ENCODE data around the gene MACROD2. TPM values are rescaled to one million over a fixed set of nuclear protein-coding genes. Genes with fewer than 3 reads are reported as not detected.

The MACROD2 gene
- total and polyA plus RNA-seq, 2 of the 4 experiments (the other 2 are of a cell fraction) = not detected

DNA sequence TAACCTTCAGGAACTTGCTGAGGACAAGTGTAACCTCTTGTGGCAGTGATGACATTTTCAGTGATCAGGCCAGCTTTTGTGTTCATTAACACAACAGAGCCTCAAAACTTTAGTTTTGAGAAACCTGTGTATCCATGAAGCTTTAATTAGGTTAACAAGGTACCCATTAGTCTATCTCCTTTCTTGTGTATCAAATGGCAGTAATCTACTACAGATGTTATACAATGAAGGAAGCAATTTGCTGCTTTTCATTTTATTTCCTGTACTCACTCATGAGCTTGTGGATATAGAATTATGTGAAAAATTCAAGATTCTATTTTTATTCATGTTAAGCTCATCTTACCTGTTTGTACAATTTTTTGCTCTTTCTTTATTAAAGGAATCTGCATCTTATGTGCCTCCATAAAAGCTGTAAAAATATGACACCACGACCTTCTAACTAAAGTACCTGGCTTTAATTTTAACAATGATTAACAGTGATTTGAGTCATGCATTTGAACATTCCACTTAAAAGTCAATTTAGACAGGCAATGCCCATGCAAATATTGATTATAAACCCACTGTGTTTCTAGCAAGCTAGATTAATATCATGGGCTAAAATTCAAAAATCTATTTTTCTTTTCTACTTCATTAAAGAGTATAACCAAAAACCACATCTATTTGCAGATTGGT is 1680.6 kb downstream of the MACROD2 start:
- H3K56ac ChIP-seq (ENCODE audit: extremely low read depth, insufficient read depth, low read length) = no peak overlapping the region
- ChIA-PET CTCF (interaction anchor here (0.6 kb wide), 1 partner anchor 552 kb away, joined by 3 read pairs; no protein-coding TSS in a partner anchor), POLR2A (ENCODE audit: unreplicated experiment) (no interaction called here)
- no TSS peak for BruUV-seq (replicated peaks)
- DNase-seq (no peak), ATAC-seq (ENCODE audit: low read depth) (no peak)
- H3K36me3 ChIP-seq (ENCODE audit: control insufficient read depth, insufficient read depth, low read length) = no peaks in the 10 kb centered on the region
- no peak overlapping the region for H2BK15ac ChIP-seq (ENCODE audit: low read depth, low read length)
- no peak overlapping the region for H3K4ac ChIP-seq (ENCODE audit: low read depth, low read length)
- dilution Hi-C loops (cut with HindIII; ENCODE audit: low sequenced_read_pairs, unreplicated experiment) (no loop called here), intact Hi-C loops (cut with micrococcal nuclease) (no loop called here), in situ Hi-C loops (cut with MboI; ENCODE audit: low sequenced_read_pairs) (no loop called here)
- no peak overlapping the region for H2BK5ac ChIP-seq (ENCODE audit: low read depth, low read length, poor library complexity, severe bottlenecking)
- peak overlapping the region; percentile 16; the same call in 1 of the 2 replicates for H2BK20ac ChIP-seq (ENCODE audit: low read depth, low read length)
- H2AFZ ChIP-seq (replicated peaks; ENCODE audit: low read length, poor library complexity) = no peak overlapping the region
- peak overlapping the region; percentile 42; the same call in 1 of the 2 replicates for H3K18ac ChIP-seq (ENCODE audit: low read depth, low read length)
- H3K23ac ChIP-seq (ENCODE audit: low read depth, low read length) = no peak overlapping the region
- H3K14ac ChIP-seq (replicated peaks; ENCODE audit: low read depth, low read length) = no peak overlapping the region
- H3K9ac ChIP-seq (ENCODE audit: low read depth, low read length) = no peak overlapping the region
- H4K8ac ChIP-seq (ENCODE audit: low read depth in 2 of 2, low read length in 2 of 2) = no peak overlapping the region
- no peak overlapping the region for H3K27ac ChIP-seq (ENCODE audit: insufficient read depth, low read length)
- H3K4me3 ChIP-seq (ENCODE audit: insufficient read depth, low read depth, low read length) = no peak overlapping the region
- no peaks in the 10 kb centered on the region for H3K9me3 ChIP-seq (ENCODE audit: control insufficient read depth, insufficient read depth, low read length)
- H3K9me1 ChIP-seq (ENCODE audit: insufficient read depth, low read length) = peaks cover 6% of the 10 kb centered on the region; the same call in 1 of the 2 replicates
- H3K4me2 ChIP-seq (ENCODE audit: low read depth, low read length) = no peak overlapping the region
- no peak overlapping the region for H2BK120ac ChIP-seq (ENCODE audit: low read depth, low read length)
- no peak for TF ChIP-seq SMC3 (IDR thresholded peaks at IDR 0.05; ENCODE audit: low read depth, low read length)
- TF ChIP-seq, protein P1, sequence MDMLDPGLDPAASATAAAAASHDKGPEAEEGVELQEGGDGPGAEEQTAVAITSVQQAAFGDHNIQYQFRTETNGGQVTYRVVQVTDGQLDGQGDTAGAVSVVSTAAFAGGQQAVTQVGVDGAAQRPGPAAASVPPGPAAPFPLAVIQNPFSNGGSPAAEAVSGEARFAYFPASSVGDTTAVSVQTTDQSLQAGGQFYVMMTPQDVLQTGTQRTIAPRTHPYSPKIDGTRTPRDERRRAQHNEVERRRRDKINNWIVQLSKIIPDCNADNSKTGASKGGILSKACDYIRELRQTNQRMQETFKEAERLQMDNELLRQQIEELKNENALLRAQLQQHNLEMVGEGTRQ (IDR thresholded peaks at IDR 0.05; ENCODE audit: low read depth, low read length) = no peak
- TF ChIP-seq POLR2A (IDR thresholded peaks at IDR 0.05; ENCODE audit: low read depth, low read length) = no peak
- no peak for TF ChIP-seq FOS (IDR thresholded peaks at IDR 0.05; ENCODE audit: low read depth, low read length)
- TF ChIP-seq, protein P2, sequence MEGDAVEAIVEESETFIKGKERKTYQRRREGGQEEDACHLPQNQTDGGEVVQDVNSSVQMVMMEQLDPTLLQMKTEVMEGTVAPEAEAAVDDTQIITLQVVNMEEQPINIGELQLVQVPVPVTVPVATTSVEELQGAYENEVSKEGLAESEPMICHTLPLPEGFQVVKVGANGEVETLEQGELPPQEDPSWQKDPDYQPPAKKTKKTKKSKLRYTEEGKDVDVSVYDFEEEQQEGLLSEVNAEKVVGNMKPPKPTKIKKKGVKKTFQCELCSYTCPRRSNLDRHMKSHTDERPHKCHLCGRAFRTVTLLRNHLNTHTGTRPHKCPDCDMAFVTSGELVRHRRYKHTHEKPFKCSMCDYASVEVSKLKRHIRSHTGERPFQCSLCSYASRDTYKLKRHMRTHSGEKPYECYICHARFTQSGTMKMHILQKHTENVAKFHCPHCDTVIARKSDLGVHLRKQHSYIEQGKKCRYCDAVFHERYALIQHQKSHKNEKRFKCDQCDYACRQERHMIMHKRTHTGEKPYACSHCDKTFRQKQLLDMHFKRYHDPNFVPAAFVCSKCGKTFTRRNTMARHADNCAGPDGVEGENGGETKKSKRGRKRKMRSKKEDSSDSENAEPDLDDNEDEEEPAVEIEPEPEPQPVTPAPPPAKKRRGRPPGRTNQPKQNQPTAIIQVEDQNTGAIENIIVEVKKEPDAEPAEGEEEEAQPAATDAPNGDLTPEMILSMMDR (conservative IDR thresholded peaks at IDR 0.05; ENCODE audit: low read depth, low read length) = no peak
- TF ChIP-seq MAZ (IDR thresholded peaks at IDR 0.05; ENCODE audit: borderline replicate concordance, low read depth, low read length) = no peak
- no peak for TF ChIP-seq CEBPB (IDR thresholded peaks at IDR 0.05; ENCODE audit: low read depth, low read length)
- TF ChIP-seq MAFK (IDR thresholded peaks at IDR 0.05; ENCODE audit: low read depth, low read length) = no peak
- no peak for TF ChIP-seq CHD1 (IDR thresholded peaks at IDR 0.05; ENCODE audit: low read depth, low read length)
- no peak for TF ChIP-seq RAD21 (IDR thresholded peaks at IDR 0.05; ENCODE audit: low read length)
- WGBS, 2 experiments (ENCODE audit: extremely low coverage in 2 of 2, insufficient read length in 1 of 2) = no CpG with 5 or more reads among the region's 1 CpG
- H4K91ac ChIP-seq (ENCODE audit: insufficient read depth, low read depth, low read length) = no peak overlapping the region
- no peak overlapping the region for H4K5ac ChIP-seq (ENCODE audit: low read depth, low read length)
- no peaks in the 10 kb centered on the region for H3K79me1 ChIP-seq (ENCODE audit: low read depth in 1 of 2, low read length in 2 of 2)
- H3K27me3 ChIP-seq (ENCODE audit: control insufficient read depth, insufficient read depth, low read length) = no peaks in the 10 kb centered on the region
- H3K4me1 ChIP-seq (ENCODE audit: control insufficient read depth, insufficient read depth, low read length) = peaks cover 7% of the 10 kb centered on the region
- H2AK9ac ChIP-seq (replicated peaks; ENCODE audit: low read depth, low read length, poor library complexity) = no peak overlapping the region
- H2AK5ac ChIP-seq (ENCODE audit: low read depth, low read length) = no peak overlapping the region
- no peaks in the 10 kb centered on the region for H4K20me1 ChIP-seq (ENCODE audit: insufficient read depth, low read length)

Measured in IMR-90 (cell line).